Natural killer cell (primary cell): ENCODE data around the gene PEAK3. TPM values are rescaled to one million over a fixed set of nuclear protein-coding genes. Genes with fewer than 3 reads are reported as not detected.
A peak's percentile ranks its signal among the peaks of the same experiment; 100 is the strongest.

Source experiments
- ATAC-seq, 3 donors: fragments of 150-1000 bp in 2 of 3; fragments of 200-7000 bp in 1 of 3; cut with Tn5 transposase; 1 replicate in 1 of 3; 2 replicates in 2 of 3; pipeline ENCODE4 v1.10.0; 2021; ENCODE audit warnings: mild to moderate bottlenecking in 2 of 3, moderate library complexity in 2 of 3
- DNase-seq, 2 donors: peaks; one replicate each; pipeline versions ENCODE4 v3.0.0 to v3.0.0-alpha.2; 2013 to 2021; ENCODE audit warnings: mixed read lengths in 1 of 2
- H3K27ac ChIP-seq: one replicate; pipeline ENCODE4 v1.5.1; 2013; ENCODE audit warnings: mild to moderate bottlenecking, low read length
- H3K27me3 ChIP-seq: one replicate; pipeline ENCODE4 v1.6.1; 2013; ENCODE audit warnings: low read length; ENCODE audit not compliant: control insufficient read depth, insufficient read depth
- H3K36me3 ChIP-seq: one replicate; pipeline ENCODE4 v1.6.1; 2013; ENCODE audit warnings: low read length; ENCODE audit not compliant: control insufficient read depth, insufficient read depth
- H3K4me1 ChIP-seq: one replicate; pipeline ENCODE4 v1.6.1; 2013; ENCODE audit warnings: low read length; ENCODE audit not compliant: control insufficient read depth, insufficient read depth
- H3K4me3 ChIP-seq: one replicate; pipeline ENCODE4 v1.5.1; 2013; ENCODE audit warnings: low read length
- H3K9me3 ChIP-seq: one replicate; pipeline ENCODE4 v1.6.1; 2013; ENCODE audit warnings: low read length; ENCODE audit not compliant: control insufficient read depth, insufficient read depth
- H3K27ac Mint-ChIP-seq, 2 donors: one replicate each; pipeline ENCODE4 v1.8.0; 2022; ENCODE audit warnings: mild to moderate bottlenecking in 2 of 2, mixed read lengths in 2 of 2, moderate library complexity in 1 of 2
- H3K27me3 Mint-ChIP-seq, 2 donors: one replicate each; pipeline ENCODE4 v1.8.0; 2022; ENCODE audit warnings: low read depth in 2 of 2, mixed read lengths in 2 of 2
- H3K36me3 Mint-ChIP-seq: one replicate; pipeline ENCODE4 v1.8.0; 2022; ENCODE audit warnings: mixed read lengths
- H3K4me1 Mint-ChIP-seq, 2 donors: one replicate each; pipeline ENCODE4 v1.8.0; 2022; ENCODE audit warnings: mixed read lengths in 2 of 2
- H3K4me3 Mint-ChIP-seq: one replicate; pipeline ENCODE4 v1.8.0; 2022; ENCODE audit warnings: mild to moderate bottlenecking, moderate library complexity, mixed read lengths
- H3K9me3 Mint-ChIP-seq, 2 donors: one replicate each; pipeline ENCODE4 v1.8.0; 2022; ENCODE audit warnings: mixed read lengths in 2 of 2
- WGBS: methylation state at CpG from one replicate; pipeline ENCODE4 v1.1.7; 2013; ENCODE audit warnings: missing lambda C conversion rate; ENCODE audit not compliant: insufficient coverage; 5-methylcytosine and 5-hydroxymethylcytosine counted together
- intact Hi-C: fragments of 100-400 bp; cut with micrococcal nuclease; formaldehyde crosslinking; loops from one replicate; pipeline ENCODE4 v1.14.2; 2022
- total RNA-seq, 4 donors: library from RNA; stranded (reverse); fragments of 120-200 nt in 1 of 4; gene quantifications; one replicate each; pipeline versions ENCODE4 v1.2.3 to v1.2.4, GENCODE V29; 2013 to 2022
- TF ChIP-seq, protein P1 (sequence below): fragments of 200-600 bp; IDR thresholded peaks from one replicate; pipeline ENCODE4 v1.8.0; 2022; ENCODE audit warnings: antibody characterized with exemption

Gene PEAK3
- total RNA-seq, 3 donors from 2014 or later (not counting 1 experiment from before 2014, with no cell fraction given) = 5.7 to 9.5 (median 8.4) TPM

DNA sequence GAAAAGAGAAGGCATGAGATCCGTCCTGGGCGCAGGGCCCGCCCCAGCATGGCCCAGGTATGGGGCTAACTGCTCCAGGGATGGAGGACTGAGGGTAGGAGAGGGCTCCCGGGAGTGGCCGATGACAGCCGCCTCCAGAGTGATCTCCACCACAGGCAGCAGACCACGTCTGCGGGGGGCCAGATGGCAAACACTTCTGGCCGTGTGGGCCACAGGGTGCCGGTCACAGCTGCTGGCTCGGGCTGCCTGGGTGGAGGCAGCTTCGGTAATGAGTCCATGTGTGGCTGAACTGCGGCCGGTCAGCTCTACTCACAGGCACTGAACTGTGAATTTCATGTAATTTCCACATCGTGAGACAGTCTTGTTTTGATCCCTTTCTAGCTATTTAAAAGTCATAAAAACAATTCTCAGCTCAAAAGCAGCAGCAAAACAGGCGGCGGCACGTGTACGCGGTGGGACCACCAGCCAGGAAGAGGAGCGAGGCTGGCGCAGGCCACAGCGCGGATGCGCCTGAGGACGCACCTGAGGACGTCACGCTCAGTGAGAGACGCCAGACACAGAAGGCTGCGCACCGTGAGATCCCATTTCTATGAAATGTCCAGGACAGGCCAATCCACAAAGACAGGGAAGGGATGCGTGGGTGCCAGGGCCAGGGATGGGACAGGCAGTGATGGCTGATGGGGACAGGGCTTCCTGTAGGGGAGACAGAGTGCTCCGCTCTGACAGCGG is 42.4 kb upstream of the PEAK3 start:
- no peaks in the 10 kb centered on the region for H3K9me3 Mint-ChIP-seq
- 69% methylated on average over 34 of the region's 34 CpGs for WGBS
- intact Hi-C loops = loop anchor here (10.0 kb wide), 1 partner anchor 50 kb away; no protein-coding TSS in a partner anchor

DNA sequence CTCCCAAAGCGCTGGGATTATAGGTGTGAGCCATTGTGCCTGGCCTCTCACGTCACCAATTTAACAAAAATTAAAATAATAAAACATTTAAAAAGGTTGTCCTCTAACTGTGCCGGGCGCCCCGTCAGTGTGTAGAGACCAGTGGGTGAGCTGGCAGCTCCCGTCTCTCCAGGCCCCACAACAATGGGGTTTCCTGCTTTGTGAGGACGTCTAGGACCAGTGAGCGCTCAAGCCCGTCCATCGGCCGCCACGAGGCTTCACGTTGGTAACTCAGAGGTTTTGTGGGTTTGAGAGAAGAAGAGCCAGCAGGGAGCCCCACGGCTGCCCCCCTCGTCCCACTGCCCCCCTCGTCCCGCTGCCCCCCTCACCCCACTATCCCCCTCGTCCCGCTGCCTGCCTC is 41.7 kb upstream of the PEAK3 start:
- Histone ChIP-seq H3K4me1 (peaks cover 48% of the 10 kb centered on the region), H3K27me3 (no peaks in the 10 kb centered on the region), H3K9me3 (no peaks in the 10 kb centered on the region), H3K36me3 (peaks cover 11% of the 10 kb centered on the region), H3K27ac (no peak overlapping the region), H3K4me3 (no peak overlapping the region)
- H3K4me1 Mint-ChIP-seq = peaks cover 15 to 33% of the 10 kb centered on the region in 2 donors
- H3K9me3 Mint-ChIP-seq = no peaks in the 10 kb centered on the region
- no peak overlapping the region for H3K4me3 Mint-ChIP-seq
- TF ChIP-seq, protein P1, sequence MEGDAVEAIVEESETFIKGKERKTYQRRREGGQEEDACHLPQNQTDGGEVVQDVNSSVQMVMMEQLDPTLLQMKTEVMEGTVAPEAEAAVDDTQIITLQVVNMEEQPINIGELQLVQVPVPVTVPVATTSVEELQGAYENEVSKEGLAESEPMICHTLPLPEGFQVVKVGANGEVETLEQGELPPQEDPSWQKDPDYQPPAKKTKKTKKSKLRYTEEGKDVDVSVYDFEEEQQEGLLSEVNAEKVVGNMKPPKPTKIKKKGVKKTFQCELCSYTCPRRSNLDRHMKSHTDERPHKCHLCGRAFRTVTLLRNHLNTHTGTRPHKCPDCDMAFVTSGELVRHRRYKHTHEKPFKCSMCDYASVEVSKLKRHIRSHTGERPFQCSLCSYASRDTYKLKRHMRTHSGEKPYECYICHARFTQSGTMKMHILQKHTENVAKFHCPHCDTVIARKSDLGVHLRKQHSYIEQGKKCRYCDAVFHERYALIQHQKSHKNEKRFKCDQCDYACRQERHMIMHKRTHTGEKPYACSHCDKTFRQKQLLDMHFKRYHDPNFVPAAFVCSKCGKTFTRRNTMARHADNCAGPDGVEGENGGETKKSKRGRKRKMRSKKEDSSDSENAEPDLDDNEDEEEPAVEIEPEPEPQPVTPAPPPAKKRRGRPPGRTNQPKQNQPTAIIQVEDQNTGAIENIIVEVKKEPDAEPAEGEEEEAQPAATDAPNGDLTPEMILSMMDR = no peak
- DNase-seq (no peak), ATAC-seq (no peak)
- no peaks in the 10 kb centered on the region for H3K36me3 Mint-ChIP-seq
- H3K27me3 Mint-ChIP-seq = no peaks in the 10 kb centered on the region
- WGBS = 68% methylated on average over 13 of the region's 19 CpGs
- intact Hi-C loops = loop anchor here (10.0 kb wide), 1 partner anchor 49 kb away; no protein-coding TSS in a partner anchor
- H3K27ac Mint-ChIP-seq = no peak overlapping the region

More for the DNA sequence above, 42.4 kb upstream of the PEAK3 start:
- Mint-ChIP-seq H3K4me1 (peaks cover 20 to 40% of the 10 kb centered on the region in 2 donors), H3K4me3 (no peak overlapping the region), H3K27ac (no peak overlapping the region), H3K36me3 (no peaks in the 10 kb centered on the region), H3K27me3 (no peaks in the 10 kb centered on the region)
- H3K27me3 ChIP-seq = no peaks in the 10 kb centered on the region
- DNase-seq (no peak), ATAC-seq (no peak)
- H3K4me3 ChIP-seq = no peak overlapping the region
- H3K9me3 ChIP-seq = no peaks in the 10 kb centered on the region
- peaks cover 11% of the 10 kb centered on the region for H3K36me3 ChIP-seq
- TF ChIP-seq, protein P1 = no peak
- peaks cover 48% of the 10 kb centered on the region for H3K4me1 ChIP-seq
- peak overlapping the region; percentile 38 for H3K27ac ChIP-seq

DNA sequence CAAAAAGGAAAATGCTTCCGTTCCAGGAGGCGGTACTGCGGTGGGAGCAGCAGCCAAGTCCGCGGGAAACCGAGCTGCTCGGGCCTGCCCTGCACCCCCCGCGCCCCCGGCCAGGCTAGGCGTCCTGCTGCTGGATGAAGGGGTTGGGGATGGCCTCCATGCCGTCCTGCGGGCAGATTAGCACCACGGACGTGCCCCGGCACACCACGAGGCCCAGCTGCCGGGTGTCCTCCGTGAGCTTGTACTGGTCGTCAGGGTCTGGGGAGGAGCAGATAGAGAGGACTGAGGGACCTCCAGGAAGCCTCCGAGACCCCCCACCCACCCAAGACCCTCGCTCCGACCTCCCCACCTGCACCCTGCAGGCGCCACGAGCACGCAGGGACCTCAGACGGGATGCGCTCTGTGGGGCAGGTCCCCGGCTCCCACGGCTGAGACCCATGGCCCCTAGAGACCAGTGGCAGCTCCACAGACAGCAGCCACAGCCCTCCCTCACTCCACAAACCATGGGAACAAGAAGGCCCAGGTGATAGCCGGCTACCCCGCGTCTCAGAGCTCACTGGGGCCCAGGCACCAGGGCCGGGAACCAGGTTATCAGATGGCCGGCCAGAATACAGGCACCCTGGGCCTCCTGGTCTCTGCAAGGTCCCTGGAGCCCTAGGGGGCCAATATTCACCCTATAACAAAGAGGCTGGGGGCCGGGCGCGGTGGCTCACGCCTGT is 39.7 kb upstream of the PEAK3 start:
- TF ChIP-seq, protein P1 = no peak
- DNase-seq (no peak), ATAC-seq (no peak)
- Mint-ChIP-seq H3K4me3 (no peak overlapping the region), H3K9me3 (no peaks in the 10 kb centered on the region), H3K4me1 (peaks cover 9 to 16% of the 10 kb centered on the region in 2 donors), H3K27ac (no peak overlapping the region), H3K36me3 (no peaks in the 10 kb centered on the region), H3K27me3 (no peaks in the 10 kb centered on the region)
- WGBS = 94% methylated on average over 39 of the region's 39 CpGs
- H3K4me1 ChIP-seq = peaks cover 34% of the 10 kb centered on the region
- no peaks in the 10 kb centered on the region for H3K9me3 ChIP-seq
- no peak overlapping the region for H3K27ac ChIP-seq
- no peak overlapping the region for H3K4me3 ChIP-seq
- H3K36me3 ChIP-seq = peaks cover 11% of the 10 kb centered on the region
- H3K27me3 ChIP-seq = no peaks in the 10 kb centered on the region
- intact Hi-C loops = loop anchor here (10.0 kb wide), 1 partner anchor 47 kb away; no protein-coding TSS in a partner anchor
